Osteoblast (primary cell): ENCODE measurements around the gene GFRA1. TPM values are rescaled to one million over a fixed set of nuclear protein-coding genes. Genes with fewer than 3 reads are reported as not detected.

Experiments used
- DNase-seq: peaks from one replicate; pipeline ENCODE4 v3.0.0; 2011; ENCODE audit warnings: low spot score, mixed read lengths; ENCODE audit not compliant: insufficient read length; ENCODE audit errors: missing footprints
- H2AFZ ChIP-seq: 2 replicates; pipeline ENCODE4 v1.6.0; 2011; ENCODE audit warnings: mild to moderate bottlenecking, low read length
- H3K27ac ChIP-seq: 2 replicates; pipeline ENCODE4 v1.5.1; 2011; ENCODE audit warnings: mild to moderate bottlenecking, low read depth, low read length, moderate library complexity
- H3K27me3 ChIP-seq: 2 replicates; pipeline ENCODE4 v1.6.0; 2012; ENCODE audit warnings: mild to moderate bottlenecking, control low read depth, inconsistent platforms, low read length, moderate library complexity; ENCODE audit not compliant: insufficient read depth
- H3K36me3 ChIP-seq: 2 replicates; pipeline ENCODE4 v1.5.1; 2011; ENCODE audit warnings: mild to moderate bottlenecking, low read length, control low read depth, moderate library complexity; ENCODE audit not compliant: insufficient read depth
- H3K4me1 ChIP-seq: 2 replicates; pipeline ENCODE4 v1.5.1; 2011; ENCODE audit warnings: mild to moderate bottlenecking, low read length, control low read depth, moderate library complexity; ENCODE audit not compliant: insufficient read depth
- H3K4me2 ChIP-seq: 2 replicates; pipeline ENCODE4 v1.6.0; 2011; ENCODE audit warnings: mild to moderate bottlenecking, low read length; ENCODE audit not compliant: insufficient read depth
- H3K4me3 ChIP-seq: fragments of 200-600 bp; sonication (generic); 3 replicates; pipeline ENCODE4 v1.5.1; 2012; ENCODE audit warnings: mild to moderate bottlenecking, low read length, inconsistent platforms; ENCODE audit not compliant: insufficient read depth
- H3K79me2 ChIP-seq: 2 replicates; pipeline ENCODE4 v1.6.0; 2012; ENCODE audit warnings: mild to moderate bottlenecking, low read length, control low read depth, inconsistent platforms; ENCODE audit not compliant: insufficient read depth
- H3K9me3 ChIP-seq: 2 replicates; pipeline ENCODE4 v1.5.1; 2011; ENCODE audit warnings: low read depth, low read length, control low read depth
- H4K20me1 ChIP-seq: 2 replicates; pipeline ENCODE4 v1.6.0; 2012; ENCODE audit warnings: mild to moderate bottlenecking, low read length, control low read depth; ENCODE audit not compliant: insufficient read depth
- CTCF ChIP-seq: IDR thresholded peaks from 2 replicates; pipeline ENCODE4 v1.5.1; 2011; ENCODE audit warnings: mild to moderate bottlenecking, low read depth, low read length, moderate library complexity; ENCODE audit errors: extremely low read depth
- total RNA-seq: library from RNA; depleted of rRNA; stranded (reverse); fragments of >200 nt; gene quantifications from 2 replicates; pipeline ENCODE4 v1.2.3, GENCODE V29; 2012

Gene GFRA1
- total RNA-seq, 1 donor: 76.0 TPM

DNA sequence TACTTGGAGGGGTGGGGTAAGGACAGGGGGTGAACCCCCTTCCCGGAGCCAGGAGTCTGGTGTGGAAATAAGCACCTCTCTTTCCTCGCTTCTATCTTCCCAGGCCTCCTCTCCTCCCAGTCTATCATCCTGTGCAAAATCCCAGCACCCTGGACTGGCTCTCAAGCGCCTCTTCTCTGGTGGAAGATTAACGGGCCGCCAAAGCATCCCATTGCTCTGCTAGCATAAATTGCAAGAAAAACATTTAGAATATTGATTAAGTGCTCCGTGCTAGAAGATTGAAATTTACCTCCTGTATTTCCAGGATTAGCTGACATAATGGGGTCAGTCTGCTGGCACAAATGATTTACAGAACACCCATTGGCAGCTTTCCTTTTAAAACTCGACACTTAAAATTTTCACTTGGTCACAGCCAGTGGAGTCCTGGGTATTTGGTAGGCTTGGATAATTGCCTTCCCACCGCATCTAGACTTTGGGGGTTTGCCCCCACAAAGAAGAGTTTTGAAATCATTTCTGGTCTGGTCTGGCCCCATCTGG lies 189.7 kb downstream of the GFRA1 start:
- Histone ChIP-seq H3K9me3 (no peaks in the 10 kb centered on the region), H3K36me3 (no peaks in the 10 kb centered on the region), H3K79me2 (no peaks in the 10 kb centered on the region), H3K27me3 (no peaks in the 10 kb centered on the region), H2AFZ (no peak overlapping the region), H4K20me1 (no peaks in the 10 kb centered on the region), H3K27ac (no peak overlapping the region), H3K4me1 (peaks cover 13% of the 10 kb centered on the region), H3K4me3 (no peak overlapping the region), H3K4me2 (no peak overlapping the region)
- no peak for DNase-seq
- no peak for TF ChIP-seq CTCF

DNA sequence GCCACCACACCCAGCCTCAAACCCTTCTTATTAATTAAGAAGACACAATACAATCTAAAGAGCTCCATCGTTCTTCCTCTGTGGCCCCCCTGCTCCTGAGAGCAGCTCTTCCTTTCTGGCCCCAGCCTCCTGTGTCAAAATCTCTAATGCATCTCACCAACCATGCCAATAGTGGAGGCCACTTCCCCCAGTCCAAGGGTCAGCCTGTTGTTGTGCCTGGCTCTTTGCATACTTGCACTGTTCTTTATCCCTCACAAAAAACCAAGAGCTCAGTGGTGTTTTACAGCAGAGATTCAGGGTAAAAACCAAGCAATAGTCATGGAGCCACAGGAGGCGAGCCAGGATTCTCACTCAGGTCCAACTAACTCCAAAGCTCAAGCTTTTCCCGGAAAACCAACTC lies 190.2 kb downstream of the GFRA1 start:
- no peak overlapping the region for H3K4me2 ChIP-seq
- H3K9me3 ChIP-seq: no peaks in the 10 kb centered on the region
- no peak overlapping the region for H3K27ac ChIP-seq
- no peak for DNase-seq
- peaks cover 13% of the 10 kb centered on the region for H3K4me1 ChIP-seq
- H3K4me3 ChIP-seq: no peak overlapping the region
- no peaks in the 10 kb centered on the region for H4K20me1 ChIP-seq
- TF ChIP-seq CTCF: no peak
- no peaks in the 10 kb centered on the region for H3K79me2 ChIP-seq
- no peaks in the 10 kb centered on the region for H3K27me3 ChIP-seq
- no peaks in the 10 kb centered on the region for H3K36me3 ChIP-seq
- no peak overlapping the region for H2AFZ ChIP-seq

GRCh38 chr10:116082206-116082605 lies 190.8 kb downstream of the GFRA1 start:
- H2AFZ ChIP-seq: no peak overlapping the region
- H3K4me3 ChIP-seq: no peak overlapping the region
- no peak for DNase-seq
- no peaks in the 10 kb centered on the region for H3K9me3 ChIP-seq
- H3K27ac ChIP-seq: no peak overlapping the region
- no peaks in the 10 kb centered on the region for H3K36me3 ChIP-seq
- peaks cover 13% of the 10 kb centered on the region for H3K4me1 ChIP-seq
- H3K27me3 ChIP-seq: no peaks in the 10 kb centered on the region
- H3K4me2 ChIP-seq: no peak overlapping the region
- no peaks in the 10 kb centered on the region for H3K79me2 ChIP-seq
- no peak for TF ChIP-seq CTCF
- no peaks in the 10 kb centered on the region for H4K20me1 ChIP-seq

DNA sequence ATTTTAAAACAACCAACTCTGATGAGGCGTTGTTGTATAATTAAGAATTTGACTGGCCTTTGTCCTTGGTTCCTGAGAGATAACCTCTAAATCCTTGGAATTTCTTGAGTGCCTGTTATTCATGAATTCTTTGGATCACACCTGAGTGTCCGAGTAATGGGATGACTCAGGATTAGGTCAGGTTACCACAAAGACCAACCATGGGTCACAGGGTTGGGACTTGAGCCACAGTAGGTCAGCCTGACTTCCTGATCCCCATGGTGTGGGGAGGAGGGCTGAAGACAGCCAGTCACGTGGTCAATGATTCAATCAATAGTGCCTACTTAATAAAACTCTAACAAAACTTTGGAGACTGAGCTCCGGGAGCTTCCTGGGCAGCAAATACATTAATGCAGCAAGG lies 192.5 kb downstream of the GFRA1 start:
- Histone ChIP-seq H3K79me2 (no peaks in the 10 kb centered on the region), H3K4me2 (no peak overlapping the region), H3K9me3 (no peaks in the 10 kb centered on the region), H3K27ac (no peak overlapping the region), H3K4me3 (no peak overlapping the region), H2AFZ (no peak overlapping the region), H4K20me1 (no peaks in the 10 kb centered on the region), H3K36me3 (no peaks in the 10 kb centered on the region), H3K27me3 (no peaks in the 10 kb centered on the region), H3K4me1 (peaks cover 13% of the 10 kb centered on the region)
- TF ChIP-seq CTCF: no peak
- DNase-seq: no peak
